ENCODE data around the gene ELP1.
"Not testable (repeated sequence)": the region's sequence is repeated elsewhere in the genome, so short reads cannot be mapped to it uniquely, and the experiment has no call there.

The ELP1 gene

DNA sequence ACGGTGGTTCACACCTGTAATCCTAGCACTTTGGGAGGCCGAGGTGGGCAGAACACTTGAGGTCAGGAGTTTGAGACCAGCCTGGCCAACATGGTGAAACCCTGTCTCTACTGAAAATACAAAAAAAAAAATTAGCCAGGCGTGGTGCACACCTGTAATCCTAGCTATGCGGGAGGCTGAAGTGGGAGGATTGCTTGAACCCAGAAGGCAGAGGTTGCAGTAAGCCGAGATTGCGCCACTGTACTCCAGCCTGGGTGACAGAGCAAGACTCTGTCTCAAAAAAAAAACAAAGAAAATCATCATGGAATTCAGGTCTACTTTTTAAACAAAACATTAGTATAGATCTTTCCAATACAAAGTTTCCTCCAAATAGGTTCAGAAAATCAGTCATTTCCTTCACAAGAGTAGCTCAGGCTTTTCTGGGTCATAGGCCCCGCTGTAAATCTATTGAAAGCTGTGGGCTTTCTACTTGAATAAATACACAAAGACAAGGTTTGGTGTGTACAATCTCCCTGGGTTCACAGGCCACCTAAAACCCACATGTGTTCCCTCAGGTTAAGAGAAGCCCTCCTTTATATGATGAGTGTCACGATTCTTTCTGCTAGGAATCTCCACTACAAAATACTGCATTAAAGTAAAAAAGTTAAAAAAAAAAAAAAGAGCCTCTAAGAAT, 34.8 kb downstream of the ELP1 start:
- H3K9me3 ChIP-seq (ENCODE audit: control insufficient read depth in 1 of 2, low read length in 2 of 2); H3K27me3 ChIP-seq (ENCODE audit: low read depth, low read length); H3K27ac ChIP-seq (ENCODE audit: low read length); H3K4me1 ChIP-seq (ENCODE audit: control insufficient read depth in 1 of 2, insufficient read depth in 2 of 2, low read length in 2 of 2); H3K4me3 ChIP-seq (ENCODE audit: low read depth in 1 of 2, low read length in 2 of 2): not testable (repeated sequence)
- H3K36me3 ChIP-seq (ENCODE audit: control insufficient read depth in 1 of 2, insufficient read depth in 2 of 2, low read length in 2 of 2), result peaks cover 78 to 91% of the 10 kb centered on the region in 2 donors

DNA sequence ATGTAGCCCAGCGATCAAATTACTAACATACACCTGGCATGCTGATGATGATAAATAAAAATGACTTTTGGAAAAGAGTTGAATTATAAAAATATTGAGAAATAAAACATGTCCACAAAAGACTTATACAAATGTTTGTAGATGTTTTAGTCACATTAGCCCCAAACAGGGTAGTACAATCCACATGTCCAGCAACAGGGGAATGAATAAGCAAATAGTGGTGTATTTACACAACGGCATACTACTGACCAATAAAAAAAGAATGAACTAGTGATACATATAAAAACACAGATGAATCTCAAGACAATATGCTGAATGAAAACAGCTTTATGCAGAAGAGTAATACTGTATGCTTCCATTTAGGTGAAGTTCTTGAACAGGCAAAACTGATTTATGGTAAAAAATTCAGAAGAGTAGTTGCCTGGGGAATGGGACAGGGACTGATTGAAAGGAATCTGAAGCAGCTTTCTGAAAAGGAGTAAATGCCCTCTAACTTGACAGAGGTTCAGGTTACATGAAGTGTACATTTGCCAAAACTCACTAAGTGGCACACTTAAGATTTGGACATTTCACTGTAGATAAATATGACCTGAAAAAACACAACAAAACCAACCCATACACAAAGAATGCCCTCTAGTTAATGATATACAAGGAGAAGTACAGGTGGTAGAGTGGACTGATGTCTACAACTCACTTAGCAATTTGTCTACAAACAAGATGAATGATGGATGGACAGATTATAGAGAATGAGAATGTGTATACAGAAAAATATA, 36.4 kb downstream of the ELP1 start:
- H3K36me3 ChIP-seq (ENCODE audit: control insufficient read depth in 1 of 2, insufficient read depth in 2 of 2, low read length in 2 of 2), result peaks cover 83 to 89% of the 10 kb centered on the region in 2 donors
- no peaks in the 10 kb centered on the region for H3K9me3 ChIP-seq (ENCODE audit: control insufficient read depth in 1 of 2, low read length in 2 of 2)
- no peaks in the 10 kb centered on the region for H3K4me1 ChIP-seq (ENCODE audit: control insufficient read depth in 1 of 2, insufficient read depth in 2 of 2, low read length in 2 of 2)
- H3K4me3 ChIP-seq (ENCODE audit: low read depth in 1 of 2, low read length in 2 of 2), result no peak overlapping the region
- H3K27me3 ChIP-seq (ENCODE audit: low read depth, low read length), result no peaks in the 10 kb centered on the region
- no peak overlapping the region for H3K27ac ChIP-seq (ENCODE audit: low read length)

GRCh38 chr9:108894225-108894997, 39.5 kb downstream of the ELP1 start:
- Histone ChIP-seq H3K4me1 (ENCODE audit: control insufficient read depth in 1 of 2, insufficient read depth in 2 of 2, low read length in 2 of 2) (no peaks in the 10 kb centered on the region), H3K27me3 (ENCODE audit: low read depth, low read length) (no peaks in the 10 kb centered on the region), H3K27ac (ENCODE audit: low read length) (no peak overlapping the region), H3K4me3 (ENCODE audit: low read depth in 1 of 2, low read length in 2 of 2) (no peak overlapping the region), H3K36me3 (ENCODE audit: control insufficient read depth in 1 of 2, insufficient read depth in 2 of 2, low read length in 2 of 2) (peaks cover 80 to 88% of the 10 kb centered on the region in 2 donors), H3K9me3 (ENCODE audit: control insufficient read depth in 1 of 2, low read length in 2 of 2) (no peaks in the 10 kb centered on the region)

- peaks cover 0 to 3% of the 10 kb centered on the region in 2 donors for H3K4me1 ChIP-seq (ENCODE audit: control insufficient read depth in 1 of 2, insufficient read depth in 2 of 2, low read length in 2 of 2)
- no peak overlapping the region for H3K27ac ChIP-seq (ENCODE audit: low read length)
- no peaks in the 10 kb centered on the region for H3K9me3 ChIP-seq (ENCODE audit: control insufficient read depth in 1 of 2, low read length in 2 of 2)
- no peaks in the 10 kb centered on the region for H3K27me3 ChIP-seq (ENCODE audit: low read depth, low read length)
- peaks cover 51 to 65% of the 10 kb centered on the region in 2 donors for H3K36me3 ChIP-seq (ENCODE audit: control insufficient read depth in 1 of 2, insufficient read depth in 2 of 2, low read length in 2 of 2)
- H3K4me3 ChIP-seq (ENCODE audit: low read depth in 1 of 2, low read length in 2 of 2), result no peak overlapping the region
Observed at GRCh38 chr9:108889649-108890067, 44.3 kb downstream of the ELP1 start.

GRCh38 chr9:108886594-108887271, 47.2 kb downstream of the ELP1 start:
- not testable (repeated sequence) for H3K4me1 ChIP-seq (ENCODE audit: control insufficient read depth in 1 of 2, insufficient read depth in 2 of 2, low read length in 2 of 2)
- H3K36me3 ChIP-seq (ENCODE audit: control insufficient read depth in 1 of 2, insufficient read depth in 2 of 2, low read length in 2 of 2), result peaks cover 30 to 49% of the 10 kb centered on the region in 2 donors

GRCh38 chr9:108885643-108886348, 48.1 kb downstream of the ELP1 start:
- Histone ChIP-seq H3K27me3 (ENCODE audit: low read depth, low read length) (no peaks in the 10 kb centered on the region), H3K27ac (ENCODE audit: low read length) (no peak overlapping the region), H3K4me3 (ENCODE audit: low read depth in 1 of 2, low read length in 2 of 2) (no peak overlapping the region), H3K4me1 (ENCODE audit: control insufficient read depth in 1 of 2, insufficient read depth in 2 of 2, low read length in 2 of 2) (peaks cover 0 to 3% of the 10 kb centered on the region in 2 donors), H3K9me3 (ENCODE audit: control insufficient read depth in 1 of 2, low read length in 2 of 2) (no peaks in the 10 kb centered on the region), H3K36me3 (ENCODE audit: control insufficient read depth in 1 of 2, insufficient read depth in 2 of 2, low read length in 2 of 2) (peaks cover 21 to 46% of the 10 kb centered on the region in 2 donors)

More at GRCh38 chr9:108886594-108887271, 47.2 kb downstream of the ELP1 start:
- not testable (repeated sequence) for H3K27ac ChIP-seq (ENCODE audit: low read length); H3K27me3 ChIP-seq (ENCODE audit: low read depth, low read length); H3K9me3 ChIP-seq (ENCODE audit: control insufficient read depth in 1 of 2, low read length in 2 of 2); H3K4me3 ChIP-seq (ENCODE audit: low read depth in 1 of 2, low read length in 2 of 2)

DNA sequence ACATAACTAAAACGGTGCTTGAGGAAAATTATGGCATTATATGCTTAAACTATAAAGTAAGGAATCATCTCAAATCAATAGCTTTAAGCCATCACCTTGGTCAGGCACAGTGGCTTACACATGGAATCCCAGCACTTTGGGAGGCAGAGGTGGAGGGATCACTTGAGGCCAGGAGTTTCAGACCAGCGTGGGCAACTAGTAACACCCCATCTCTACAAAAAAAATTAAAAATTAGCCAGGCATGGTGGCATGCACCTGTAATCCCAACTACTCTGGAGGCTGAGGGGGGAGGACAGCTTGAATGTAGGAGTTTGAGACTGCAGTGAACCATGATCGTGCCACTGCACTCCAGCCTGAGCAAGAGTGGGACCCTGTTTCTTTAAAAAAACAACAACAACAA, 49.2 kb downstream of the ELP1 start:
- no peaks in the 10 kb centered on the region for H3K27me3 ChIP-seq (ENCODE audit: low read depth, low read length)
- no peak overlapping the region for H3K27ac ChIP-seq (ENCODE audit: low read length)
- no peaks in the 10 kb centered on the region for H3K9me3 ChIP-seq (ENCODE audit: control insufficient read depth in 1 of 2, low read length in 2 of 2)
- peaks cover 0 to 3% of the 10 kb centered on the region in 2 donors for H3K4me1 ChIP-seq (ENCODE audit: control insufficient read depth in 1 of 2, insufficient read depth in 2 of 2, low read length in 2 of 2)
- H3K4me3 ChIP-seq (ENCODE audit: low read depth in 1 of 2, low read length in 2 of 2), result no peak overlapping the region
- peaks cover 21 to 48% of the 10 kb centered on the region in 2 donors for H3K36me3 ChIP-seq (ENCODE audit: control insufficient read depth in 1 of 2, insufficient read depth in 2 of 2, low read length in 2 of 2)

- Histone ChIP-seq H3K36me3 (ENCODE audit: control insufficient read depth in 1 of 2, insufficient read depth in 2 of 2, low read length in 2 of 2) (peaks cover 16 to 51% of the 10 kb centered on the region in 2 donors), H3K27ac (ENCODE audit: low read length) (no peak overlapping the region), H3K4me1 (ENCODE audit: control insufficient read depth in 1 of 2, insufficient read depth in 2 of 2, low read length in 2 of 2) (peaks cover 0 to 3% of the 10 kb centered on the region in 2 donors), H3K9me3 (ENCODE audit: control insufficient read depth in 1 of 2, low read length in 2 of 2) (no peaks in the 10 kb centered on the region), H3K27me3 (ENCODE audit: low read depth, low read length) (no peaks in the 10 kb centered on the region), H3K4me3 (ENCODE audit: low read depth in 1 of 2, low read length in 2 of 2) (no peak overlapping the region)
Observed at GRCh38 chr9:108883085-108883484, 50.8 kb downstream of the ELP1 start.

- Histone ChIP-seq H3K36me3 (ENCODE audit: control insufficient read depth in 1 of 2, insufficient read depth in 2 of 2, low read length in 2 of 2) (peaks cover 23 to 54% of the 10 kb centered on the region in 2 donors), H3K9me3 (ENCODE audit: control insufficient read depth in 1 of 2, low read length in 2 of 2) (no peaks in the 10 kb centered on the region), H3K27ac (ENCODE audit: low read length) (no peak overlapping the region), H3K4me1 (ENCODE audit: control insufficient read depth in 1 of 2, insufficient read depth in 2 of 2, low read length in 2 of 2) (peaks cover 0 to 3% of the 10 kb centered on the region in 2 donors), H3K4me3 (ENCODE audit: low read depth in 1 of 2, low read length in 2 of 2) (no peak overlapping the region), H3K27me3 (ENCODE audit: low read depth, low read length) (no peaks in the 10 kb centered on the region)
Observed at GRCh38 chr9:108882052-108882888, 51.7 kb downstream of the ELP1 start.
